Measurements from ENCODE around the gene ELOVL5. TPM values are rescaled to one million over a fixed set of nuclear protein-coding genes. Genes with fewer than 3 reads are reported as not detected.
A peak's percentile ranks its signal among the peaks of the same experiment; 100 is the strongest.
"Not testable (repeated sequence)": the region's sequence is repeated elsewhere in the genome, so short reads cannot be mapped to it uniquely, and the experiment has no call there.

ELOVL5 gene
- total RNA-seq, 4 donors from 2014 or later: 14.3 to 63.1 (median 29.2) TPM

DNA sequence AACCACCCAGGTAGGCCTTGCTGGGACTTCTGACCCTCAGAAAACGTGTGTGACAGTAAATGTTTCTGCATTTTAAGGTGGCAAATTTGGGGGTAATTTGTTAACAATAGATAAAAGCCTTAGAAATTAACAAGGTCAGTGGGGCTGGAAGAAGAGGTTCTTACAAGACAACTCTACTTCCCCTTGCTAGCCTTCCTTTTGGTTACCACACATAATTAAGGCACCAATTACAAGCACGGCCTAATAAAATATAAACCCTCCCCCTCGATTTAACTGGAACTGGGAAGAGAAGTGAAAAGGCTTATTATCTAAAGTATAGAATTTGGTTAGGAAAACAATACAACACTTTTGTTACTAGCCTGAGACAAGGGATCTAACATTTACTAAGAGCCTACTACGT, 38.8 kb downstream of the ELOVL5 start:
- Histone ChIP-seq H3K36me3 (no peaks in the 10 kb centered on the region), H3K4me3 (no peak overlapping the region), H3K27ac (peak overlapping the region in 1 of 4 donors; percentile 10), H3K9me3 (no peaks in the 10 kb centered on the region), H3K27me3 (no peaks in the 10 kb centered on the region), H3K4me1 (peaks cover 0 to 48% (median 12%) of the 10 kb centered on the region in 4 donors)
- DNase-seq: no peak
- intact Hi-C loops (cut with DNase I; ENCODE audit: low total_unique reads): no loop called here
- in situ Hi-C loops (cut with MboI; ENCODE audit: low pct_ligation_motif_present in 1 of 4, low pct_unique_long_range_greater_than_20kb in 1 of 4, low sequenced_read_pairs in 3 of 4): no loop called here
- TF ChIP-seq EP300 (IDR thresholded peaks at IDR 0.05; ENCODE audit: low read depth) (no peak), CTCF (IDR thresholded peaks at IDR 0.05) (no peak), POLR2A (IDR thresholded peaks at IDR 0.05) (no peak), POLR2AphosphoS5 (IDR thresholded peaks at IDR 0.05) (no peak)
- WGBS, 2 donors (ENCODE audit: low coverage in 1 of 2): 65 to 92% methylated on average over 3 to 4 of the region's 4 CpGs

DNA sequence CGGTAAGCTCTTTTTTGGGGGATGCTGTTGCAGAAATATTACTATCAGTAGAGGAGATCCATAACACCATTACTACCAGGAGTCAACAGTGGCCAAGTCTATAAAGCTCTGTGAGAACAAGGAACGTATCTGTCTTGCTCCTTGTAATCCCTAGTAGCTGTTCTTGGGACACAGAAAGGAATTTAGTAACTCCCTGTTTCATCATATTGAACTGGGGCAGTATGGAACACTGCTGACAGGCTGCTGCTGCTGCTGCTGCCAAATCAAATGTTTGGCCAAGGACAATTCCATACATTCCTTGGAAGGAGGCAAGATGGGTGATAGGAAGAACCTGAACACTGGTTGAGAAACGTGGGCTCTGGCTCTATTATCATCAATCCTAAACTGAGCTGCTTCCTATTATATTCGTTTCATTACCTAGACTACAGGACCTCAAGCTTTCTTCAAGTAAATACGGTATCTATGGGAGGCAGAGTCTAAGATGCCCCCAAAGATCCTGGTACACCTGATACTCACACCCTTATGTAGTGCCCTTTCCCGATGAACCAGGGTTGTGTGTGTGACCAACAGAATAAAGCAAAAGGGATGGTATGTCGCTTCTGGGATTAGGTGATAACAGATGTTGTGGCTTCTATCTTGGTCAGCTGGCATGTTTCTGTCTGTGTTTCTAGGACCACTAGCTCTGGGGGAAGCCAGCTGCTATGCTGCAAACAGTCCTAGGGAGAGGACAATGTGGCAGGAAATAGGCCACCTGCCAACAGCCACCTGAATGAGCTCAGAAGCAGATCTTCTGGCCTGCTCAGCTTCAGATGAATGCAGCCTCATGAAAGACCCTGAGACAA, 39.5 kb downstream of the ELOVL5 start:
- H3K27me3 ChIP-seq: no peaks in the 10 kb centered on the region
- H3K27ac ChIP-seq: peak overlapping the region in 1 of 4 donors; percentile 10
- no peaks in the 10 kb centered on the region for H3K36me3 ChIP-seq
- 50 to 64% methylated on average over 2 to 7 of the region's 7 CpGs for WGBS, 2 donors (ENCODE audit: low coverage in 1 of 2)
- in situ Hi-C loops (cut with MboI; ENCODE audit: low pct_ligation_motif_present in 1 of 4, low pct_unique_long_range_greater_than_20kb in 1 of 4, low sequenced_read_pairs in 3 of 4): no loop called here
- no peak overlapping the region for H3K4me3 ChIP-seq
- no peaks in the 10 kb centered on the region for H3K9me3 ChIP-seq
- no peak for TF ChIP-seq EP300 (IDR thresholded peaks at IDR 0.05; ENCODE audit: low read depth)
- no peak for TF ChIP-seq POLR2A (IDR thresholded peaks at IDR 0.05)
- TF ChIP-seq POLR2AphosphoS5 (IDR thresholded peaks at IDR 0.05): no peak
- no peak for TF ChIP-seq CTCF (IDR thresholded peaks at IDR 0.05)
- H3K4me1 ChIP-seq: peaks cover 0 to 42% (median 12%) of the 10 kb centered on the region in 4 donors
- peak; percentile 55 for DNase-seq
- intact Hi-C loops (cut with DNase I; ENCODE audit: low total_unique reads): no loop called here

GRCh38 chr6:53306819-53307347, 41.9 kb downstream of the ELOVL5 start:
- TF ChIP-seq CTCF (IDR thresholded peaks at IDR 0.05) (no peak), EP300 (IDR thresholded peaks at IDR 0.05; ENCODE audit: low read depth) (no peak), POLR2AphosphoS5 (IDR thresholded peaks at IDR 0.05) (no peak), POLR2A (IDR thresholded peaks at IDR 0.05) (no peak)

GRCh38 chr6:53306217-53306616, 42.5 kb downstream of the ELOVL5 start:
- H3K9me3 ChIP-seq; H3K27me3 ChIP-seq; in situ Hi-C loops (cut with MboI; ENCODE audit: low pct_ligation_motif_present in 1 of 4, low pct_unique_long_range_greater_than_20kb in 1 of 4, low sequenced_read_pairs in 3 of 4); intact Hi-C loops (cut with DNase I; ENCODE audit: low total_unique reads); H3K27ac ChIP-seq; H3K36me3 ChIP-seq; H3K4me3 ChIP-seq; DNase-seq: not testable (repeated sequence)
- 86% methylated on average over 1 of the region's 1 CpG; no CpG with 5 or more reads in 1 of the 2 donors for WGBS, 2 donors (ENCODE audit: low coverage in 1 of 2)
- peaks cover 0 to 62% (median 14%) of the 10 kb centered on the region in 4 donors for H3K4me1 ChIP-seq

More at GRCh38 chr6:53306819-53307347, 41.9 kb downstream of the ELOVL5 start:
- Histone ChIP-seq H3K4me3 (no peak overlapping the region), H3K27ac (no peak overlapping the region), H3K36me3 (no peaks in the 10 kb centered on the region), H3K4me1 (peaks cover 0 to 56% (median 12%) of the 10 kb centered on the region in 4 donors), H3K9me3 (no peaks in the 10 kb centered on the region), H3K27me3 (no peaks in the 10 kb centered on the region)
- no peak for DNase-seq
- WGBS, 2 donors (ENCODE audit: low coverage in 1 of 2): 29 to 58% methylated on average over 1 of the region's 1 CpG
- in situ Hi-C loops (cut with MboI; ENCODE audit: low pct_ligation_motif_present in 1 of 4, low pct_unique_long_range_greater_than_20kb in 1 of 4, low sequenced_read_pairs in 3 of 4): no loop called here
- intact Hi-C loops (cut with DNase I; ENCODE audit: low total_unique reads): no loop called here

DNA sequence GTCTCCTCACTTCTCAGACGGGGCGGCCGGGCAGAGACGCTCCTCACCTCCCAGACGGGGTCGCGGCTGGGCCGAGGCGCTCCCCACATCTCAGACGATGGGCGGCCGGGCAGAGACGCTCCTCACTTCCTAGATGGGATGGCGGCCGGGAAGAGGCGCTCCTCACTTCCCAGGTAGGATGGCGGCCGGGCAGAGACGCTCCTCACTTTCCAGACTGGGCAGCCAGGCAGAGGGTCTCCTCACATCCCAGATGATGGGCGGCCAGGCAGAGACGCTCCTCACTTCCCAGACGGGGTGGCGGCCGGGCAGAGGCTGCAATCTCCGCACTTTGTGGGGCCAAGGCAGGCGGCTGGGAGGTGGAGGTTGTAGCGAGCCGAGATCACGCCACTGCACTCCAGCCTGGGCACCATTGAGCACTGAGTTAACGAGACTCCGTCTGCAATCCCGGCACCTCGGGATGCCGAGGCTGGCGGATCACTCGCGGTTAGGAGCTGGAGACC, 43.2 kb downstream of the ELOVL5 start:
- H3K4me3 ChIP-seq; H3K27me3 ChIP-seq; H3K9me3 ChIP-seq; DNase-seq; in situ Hi-C loops (cut with MboI; ENCODE audit: low pct_ligation_motif_present in 1 of 4, low pct_unique_long_range_greater_than_20kb in 1 of 4, low sequenced_read_pairs in 3 of 4); H3K27ac ChIP-seq; intact Hi-C loops (cut with DNase I; ENCODE audit: low total_unique reads); H3K36me3 ChIP-seq: not testable (repeated sequence)
- WGBS, 2 donors (ENCODE audit: low coverage in 1 of 2): 99% methylated on average over 25 of the region's 37 CpGs; no CpG with 5 or more reads in 1 of the 2 donors
- peaks cover 0 to 69% (median 20%) of the 10 kb centered on the region in 4 donors for H3K4me1 ChIP-seq

DNA sequence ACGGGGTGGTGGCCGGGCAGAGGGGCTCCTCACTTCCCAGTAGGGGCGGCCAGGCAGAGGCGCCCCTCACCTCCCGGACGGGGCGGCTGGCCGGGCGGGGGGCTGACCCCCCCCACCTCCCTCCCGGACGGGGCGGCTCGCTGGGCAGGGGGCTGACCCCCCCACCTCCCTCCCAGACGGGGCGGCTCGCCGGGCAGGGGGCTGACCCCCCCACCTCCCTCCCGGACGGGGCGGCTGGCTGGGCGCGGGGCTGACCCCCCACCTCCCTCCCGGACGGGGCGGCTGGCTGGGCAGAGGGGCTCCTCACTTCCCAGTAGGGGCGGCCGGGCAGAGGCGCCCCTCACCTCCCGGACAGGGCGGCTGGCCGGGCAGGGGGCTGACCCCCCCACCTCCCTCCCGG, 43.8 kb downstream of the ELOVL5 start:
- in situ Hi-C loops (cut with MboI; ENCODE audit: low pct_ligation_motif_present in 1 of 4, low pct_unique_long_range_greater_than_20kb in 1 of 4, low sequenced_read_pairs in 3 of 4); DNase-seq; H3K4me3 ChIP-seq; H3K9me3 ChIP-seq; H3K27me3 ChIP-seq; H3K36me3 ChIP-seq; intact Hi-C loops (cut with DNase I; ENCODE audit: low total_unique reads); H3K27ac ChIP-seq: not testable (repeated sequence)
- peaks cover 6 to 71% (median 22%) of the 10 kb centered on the region in 4 donors for H3K4me1 ChIP-seq
- 100% methylated on average over 1 of the region's 32 CpGs; no CpG with 5 or more reads in 1 of the 2 donors for WGBS, 2 donors (ENCODE audit: low coverage in 1 of 2)
